Pancreas (tissue), 10 donors: ENCODE data around the gene DUSP7. TPM values are rescaled to one million over a fixed set of nuclear protein-coding genes. Genes with fewer than 3 reads are reported as not detected.
A peak's percentile ranks its signal among the peaks of the same experiment; 100 is the strongest.

Experiments used
- ATAC-seq, 4 donors: fragments of 200-7000 bp; cut with Tn5 transposase; one replicate each; pipeline versions ENCODE4 v1.8.0 to v1.9.1; 2020; ENCODE audit warnings: mild to moderate bottlenecking in 4 of 4, moderate library complexity in 4 of 4
- DNase-seq, 6 donors: peaks; one replicate each; pipeline ENCODE4 v3.0.0-alpha.2; 2020
- FAIRE-seq: peaks from 2 replicates; lab custom pipeline; 2012; peaks lifted over from hg19 to GRCh38; lab: Jason Lieb, UNC
- H3K27ac ChIP-seq, 4 donors: fragments of 200-600 bp; sonication (generic); 1 replicate in 3 of 4; 2 replicates in 1 of 4; pipeline versions ENCODE4 v1.5.0 to v1.8.0; 2020
- H3K27me3 ChIP-seq, 4 donors: fragments of 200-600 bp; one replicate each; pipeline ENCODE4 v1.8.0; 2021
- H3K36me3 ChIP-seq, 3 donors: fragments of 200-600 bp; sonication (generic) in 1 of 3; one replicate each; pipeline versions ENCODE4 v1.5.0 to v1.8.0; 2020 to 2021
- H3K4me1 ChIP-seq, 3 donors: fragments of 200-600 bp; one replicate each; pipeline ENCODE4 v1.8.0; 2021
- H3K4me3 ChIP-seq, 4 donors: fragments of 200-600 bp; sonication (generic) in 2 of 4; one replicate each; pipeline versions ENCODE4 v1.5.0 to v1.8.0; 2020 to 2021
- H3K9me3 ChIP-seq, 4 donors: fragments of 200-600 bp; one replicate each; pipeline ENCODE4 v1.8.0; 2021
- WGBS, 2 donors: extraction: QIAGEN DNeasy Blood & Tissue Kit; methylation state at CpG; one replicate each; pipeline ENCODE4 v1.1.7; 2013; 5-methylcytosine and 5-hydroxymethylcytosine counted together
- intact Hi-C, 3 donors: fragments of 100-400 bp; cut with DNase I; formaldehyde crosslinking; loops; one replicate each; pipeline versions ENCODE4 v1.11.1 to v1.14.2; 2022
- polyA plus RNA-seq, 2 donors: library from polyadenylated mRNA; stranded (reverse); fragments of 200-250 nt; gene quantifications; one replicate each; pipeline ENCODE4 v1.2.3, GENCODE V29; 2013
- total RNA-seq, 6 donors: library from RNA; stranded (reverse); fragmentation: NEBNext Ultra II Directional in 4 of 6; extraction: Animal tissue kit (Norgen Biotek cat#: 25700) in 4 of 6; gene quantifications; one replicate each; pipeline versions ENCODE4 v1.2.1 to v1.2.4, GENCODE V29; 2021 to 2023
- TF ChIP-seq, protein P1 (sequence below), 4 donors: fragments of 200-600 bp; sonication (generic) in 3 of 4; IDR thresholded peaks; one replicate each; pipeline versions ENCODE4 v1.5.0 to v1.8.0; 2021; ENCODE audit warnings: antibody characterized with exemption in 4 of 4
- donor health status: healthy with polysubstance abuse.
- donor health status: DM: no; HTN: no; CAD: no; lungs with moderate emphysema.
- donor health status: DM: no; HTN: no; CAD: no.
- donor health status: control.
- donor health status: control.
- donor health status: Bipolar disorder and iron deficiency.
- donor health status: DM: yes; HTN: yes; CAD: no.
- donor health status: DM: no; HTN: no; CAD: no.
- donor health status: DM: no; HTN: no; CAD: no.
- donor health status: DM: yes; HTN: yes; CAD: no.

The DUSP7 gene
- total and polyA plus RNA-seq, 8 donors: 2.6 to 7.6 (median 4.6) TPM

- Histone ChIP-seq H3K9me3 (no peaks in the 10 kb centered on the region), H3K27me3 (no peaks in the 10 kb centered on the region), H3K4me1 (no peaks in the 10 kb centered on the region), H3K36me3 (no peaks in the 10 kb centered on the region), H3K27ac (no peak overlapping the region), H3K4me3 (no peak overlapping the region)
- TF ChIP-seq, protein P1, sequence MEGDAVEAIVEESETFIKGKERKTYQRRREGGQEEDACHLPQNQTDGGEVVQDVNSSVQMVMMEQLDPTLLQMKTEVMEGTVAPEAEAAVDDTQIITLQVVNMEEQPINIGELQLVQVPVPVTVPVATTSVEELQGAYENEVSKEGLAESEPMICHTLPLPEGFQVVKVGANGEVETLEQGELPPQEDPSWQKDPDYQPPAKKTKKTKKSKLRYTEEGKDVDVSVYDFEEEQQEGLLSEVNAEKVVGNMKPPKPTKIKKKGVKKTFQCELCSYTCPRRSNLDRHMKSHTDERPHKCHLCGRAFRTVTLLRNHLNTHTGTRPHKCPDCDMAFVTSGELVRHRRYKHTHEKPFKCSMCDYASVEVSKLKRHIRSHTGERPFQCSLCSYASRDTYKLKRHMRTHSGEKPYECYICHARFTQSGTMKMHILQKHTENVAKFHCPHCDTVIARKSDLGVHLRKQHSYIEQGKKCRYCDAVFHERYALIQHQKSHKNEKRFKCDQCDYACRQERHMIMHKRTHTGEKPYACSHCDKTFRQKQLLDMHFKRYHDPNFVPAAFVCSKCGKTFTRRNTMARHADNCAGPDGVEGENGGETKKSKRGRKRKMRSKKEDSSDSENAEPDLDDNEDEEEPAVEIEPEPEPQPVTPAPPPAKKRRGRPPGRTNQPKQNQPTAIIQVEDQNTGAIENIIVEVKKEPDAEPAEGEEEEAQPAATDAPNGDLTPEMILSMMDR (IDR thresholded peaks at IDR 0.05): no peak
- ATAC-seq (peak in 2 of 4 donors; percentile 25 to 41), FAIRE-seq (no peak), DNase-seq (peak in 2 of 6 donors; percentile 5 to 29)
- 79 to 87% methylated on average over 8 of the region's 8 CpGs for WGBS, 2 donors
- intact Hi-C loops: no loop called here
Measured at GRCh38 chr3:52086976-52087663, 30.7 kb upstream of the DUSP7 start.

- H3K4me1 ChIP-seq: no peaks in the 10 kb centered on the region
- 91 to 93% methylated on average over 6 of the region's 6 CpGs for WGBS, 2 donors
- DNase-seq (peak in 2 of 6 donors; percentile 2 to 33), ATAC-seq (no peak), FAIRE-seq (no peak)
- TF ChIP-seq, protein P1 (IDR thresholded peaks at IDR 0.05): no peak
- H3K27me3 ChIP-seq: no peaks in the 10 kb centered on the region
- intact Hi-C loops: no loop called here
- no peak overlapping the region for H3K27ac ChIP-seq
- no peak overlapping the region for H3K4me3 ChIP-seq
- no peaks in the 10 kb centered on the region for H3K9me3 ChIP-seq
- H3K36me3 ChIP-seq: no peaks in the 10 kb centered on the region
Measured at GRCh38 chr3:52086461-52086860, 30.1 kb upstream of the DUSP7 start.

- no peaks in the 10 kb centered on the region for H3K36me3 ChIP-seq
- H3K27me3 ChIP-seq: no peaks in the 10 kb centered on the region
- TF ChIP-seq, protein P1 (IDR thresholded peaks at IDR 0.05): no peak
- H3K4me3 ChIP-seq: no peak overlapping the region
- no peak for FAIRE-seq
- peak in 2 of 6 donors; percentile 6 to 17 for DNase-seq
- no peaks in the 10 kb centered on the region for H3K4me1 ChIP-seq
- no peak overlapping the region for H3K27ac ChIP-seq
- no peaks in the 10 kb centered on the region for H3K9me3 ChIP-seq
- ATAC-seq: no peak
- intact Hi-C loops: no loop called here
- 84 to 91% methylated on average over 10 of the region's 10 CpGs for WGBS, 2 donors
Measured at GRCh38 chr3:52085681-52086282, 29.4 kb upstream of the DUSP7 start.

DNA sequence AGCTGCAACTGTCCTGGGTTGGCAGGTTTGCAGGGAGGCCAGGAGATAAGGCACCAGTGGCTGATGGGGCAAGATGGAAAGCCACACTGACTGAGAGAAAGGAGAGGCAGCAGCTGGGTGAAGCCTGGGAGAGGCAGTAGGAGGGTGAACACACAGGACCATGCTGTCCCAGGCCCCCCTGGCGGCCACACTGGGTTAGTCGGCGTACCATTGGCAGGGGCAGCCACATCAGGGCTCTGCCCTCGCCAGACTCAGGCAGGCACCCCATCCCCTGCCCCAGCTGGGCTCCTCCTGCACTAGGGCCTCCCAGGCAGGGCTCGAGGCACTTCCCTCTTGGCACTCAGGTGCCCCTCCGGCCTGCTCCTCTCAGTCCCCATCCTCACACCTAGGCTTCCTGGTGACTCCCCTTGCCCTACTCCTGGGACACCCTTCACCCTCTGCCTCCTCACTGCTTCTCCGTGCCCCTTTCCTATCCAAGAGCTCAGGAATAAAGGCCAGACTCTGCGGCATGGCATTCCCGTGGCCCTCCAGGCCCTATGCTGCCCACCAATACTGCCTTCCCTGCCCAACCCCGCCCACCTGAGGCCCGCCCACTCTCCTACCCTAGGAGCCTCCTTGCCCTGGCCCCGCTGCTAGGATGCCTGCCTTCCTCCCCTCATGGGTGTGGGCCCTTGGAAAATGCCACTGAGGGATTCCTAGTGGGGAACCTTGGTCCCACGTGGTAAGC lies 28.7 kb upstream of the DUSP7 start:
- ATAC-seq: no peak

More for the DNA sequence above, 28.7 kb upstream of the DUSP7 start:
- Histone ChIP-seq H3K36me3 (no peaks in the 10 kb centered on the region), H3K4me3 (no peak overlapping the region), H3K9me3 (no peaks in the 10 kb centered on the region), H3K27ac (no peak overlapping the region), H3K27me3 (no peaks in the 10 kb centered on the region), H3K4me1 (no peaks in the 10 kb centered on the region)
- TF ChIP-seq, protein P1 (IDR thresholded peaks at IDR 0.05): no peak
- no peak for FAIRE-seq
- DNase-seq: peak in 2 of 6 donors; percentile 14 to 40
- intact Hi-C loops: no loop called here
- 84 to 88% methylated on average over 13 of the region's 13 CpGs for WGBS, 2 donors
